GM10266 (cell line): ENCODE measurements around the gene TRABD2B.

Experiments used
- DNase-seq: peaks from one replicate; pipeline ENCODE4 v3.0.0; 2012; ENCODE audit errors: extremely low spot score
- CTCF ChIP-seq: IDR thresholded peaks from 2 replicates; pipeline ENCODE4 v1.5.1; 2012; ENCODE audit warnings: mild to moderate bottlenecking, low read depth; ENCODE audit not compliant: control insufficient read depth, insufficient read depth; ENCODE audit errors: missing control alignments

TRABD2B gene

DNA sequence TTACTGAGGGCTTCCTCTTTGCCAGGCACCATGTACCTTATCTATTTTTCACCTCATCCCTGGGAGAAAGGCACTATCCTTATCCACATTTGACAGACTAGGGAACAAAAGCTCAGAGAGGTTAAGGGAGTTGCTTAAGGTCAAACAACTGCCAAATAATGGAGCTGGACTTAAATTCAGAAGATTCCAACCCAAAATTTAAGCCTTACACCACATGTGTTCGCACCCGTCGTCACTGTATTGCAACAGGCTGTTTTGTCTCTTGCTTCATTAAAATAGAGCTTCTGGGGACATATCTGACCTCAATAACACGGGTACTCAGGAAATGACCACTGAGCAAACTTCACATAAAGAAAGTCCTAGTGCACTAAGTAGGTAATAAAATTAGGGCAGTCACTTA lies 62.0 kb downstream of the TRABD2B start:
- TF ChIP-seq CTCF = no peak
- DNase-seq = no peak

- no peak for DNase-seq
- TF ChIP-seq CTCF = no peak
Measured at GRCh38 chr1:47934243-47934805, 62.9 kb downstream of the TRABD2B start.

DNA sequence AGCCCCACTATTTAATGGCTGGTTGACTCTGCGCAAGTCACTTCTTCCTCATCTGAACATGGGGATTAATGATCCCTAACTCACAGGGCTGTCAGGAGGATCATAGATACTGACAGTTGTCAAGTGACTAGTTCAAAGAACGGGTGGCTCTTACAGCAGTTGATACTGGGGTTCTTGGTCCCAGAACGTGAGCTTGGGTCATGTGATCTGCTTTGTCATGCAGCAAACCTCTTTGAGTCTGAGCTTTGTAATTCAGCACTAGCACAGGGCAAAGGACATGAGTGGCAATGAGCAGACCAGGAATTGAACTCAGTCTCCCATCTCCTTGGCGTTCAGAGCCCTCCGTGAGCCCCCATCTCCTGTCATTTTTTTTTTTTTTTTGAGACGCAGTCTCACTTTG lies 64.4 kb downstream of the TRABD2B start:
- no peak for TF ChIP-seq CTCF
- no peak for DNase-seq

DNA sequence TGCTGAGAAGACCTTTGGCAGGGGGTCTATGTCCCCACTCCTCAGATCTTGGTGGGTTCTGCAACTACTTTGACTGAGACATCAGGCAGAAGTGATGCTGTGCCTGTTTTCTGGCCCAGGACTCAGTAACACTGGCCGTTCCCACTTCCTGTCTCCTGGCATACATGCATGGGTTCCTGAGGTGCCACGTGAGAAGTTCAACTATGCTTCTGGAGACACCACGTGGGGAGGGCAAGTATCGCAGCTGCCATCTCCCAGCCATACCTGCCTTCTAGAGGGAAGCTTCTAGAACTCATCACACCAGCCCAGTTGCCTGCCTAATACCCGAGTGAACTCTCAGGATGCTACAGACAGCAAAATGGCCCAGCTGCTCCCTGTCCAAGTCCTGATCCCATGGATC lies 65.8 kb downstream of the TRABD2B start:
- no peak for TF ChIP-seq CTCF
- no peak for DNase-seq

DNA sequence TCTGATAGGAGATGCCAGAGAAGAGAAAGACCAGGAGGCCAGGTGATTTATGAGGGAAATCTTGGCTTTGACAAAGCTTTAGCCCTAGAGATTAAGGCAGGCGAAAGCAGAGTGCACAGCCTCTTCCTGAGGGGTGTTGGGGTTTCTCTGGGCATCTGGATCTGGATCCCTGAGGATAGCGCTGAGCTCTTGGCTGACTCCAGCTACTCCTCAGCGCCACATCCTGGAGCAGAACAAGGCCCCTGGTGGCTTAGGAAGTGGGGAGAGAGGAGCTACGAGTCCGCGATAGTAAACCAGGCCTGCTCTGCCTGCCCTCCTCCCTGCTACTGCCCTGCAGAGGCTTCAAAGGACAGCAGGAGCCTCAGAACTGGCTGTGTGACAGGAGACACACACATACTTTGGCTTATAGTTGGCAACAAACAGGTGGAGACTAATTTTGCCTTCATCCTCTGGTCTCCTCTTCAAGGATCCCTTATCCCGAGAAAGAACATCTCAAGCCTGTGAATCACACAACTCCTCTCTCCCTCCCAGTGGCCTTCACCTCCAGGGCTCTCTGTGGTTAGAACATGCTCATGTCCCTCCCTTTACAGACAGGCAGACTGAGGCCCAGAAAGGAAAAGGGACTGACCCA lies 66.9 kb downstream of the TRABD2B start:
- no peak for TF ChIP-seq CTCF

DNA sequence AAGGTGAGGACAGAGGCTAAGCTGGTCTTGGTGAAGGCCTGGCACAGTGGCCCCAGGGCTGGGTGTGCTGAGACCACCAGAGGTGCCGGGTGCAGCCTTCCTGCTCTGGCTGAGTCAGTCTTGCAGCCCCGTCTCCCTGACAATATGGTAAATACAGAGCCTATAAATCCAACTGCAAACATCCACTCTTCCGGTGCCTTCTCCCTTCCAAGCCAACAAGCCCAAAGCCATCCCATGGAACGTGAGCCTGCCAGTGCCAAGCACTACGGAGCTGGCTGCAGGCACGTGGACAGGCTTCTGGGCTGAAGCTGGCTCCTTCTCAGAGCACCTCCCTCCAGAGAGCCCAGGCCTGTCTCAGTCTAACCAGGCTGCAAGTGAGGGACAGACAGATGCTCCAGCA lies 70.0 kb downstream of the TRABD2B start:
- DNase-seq = no peak
- no peak for TF ChIP-seq CTCF

More for the DNA sequence above, 66.9 kb downstream of the TRABD2B start:
- no peak for DNase-seq

- no peak for TF ChIP-seq CTCF
- DNase-seq = no peak
Measured at GRCh38 chr1:47926461-47926999, 70.7 kb downstream of the TRABD2B start.
